Fibroblast of lung (primary cell): Measurements from ENCODE around the gene ZDHHC14. TPM values are rescaled to one million over a fixed set of nuclear protein-coding genes. Genes with fewer than 3 reads are reported as not detected.

ENCODE experiments used
- DNase-seq, 2 donors: peaks; one replicate each; pipeline versions ENCODE4 v3.0.0 to v3.0.0-alpha.2; 2010; ENCODE audit warnings: low read depth in 2 of 2
- H2AFZ ChIP-seq: 2 replicates; pipeline ENCODE4 v1.5.1; 2012; ENCODE audit warnings: low read length, control low read depth, inconsistent platforms
- H3K27ac ChIP-seq: 2 replicates; pipeline ENCODE4 v1.5.1; 2011; ENCODE audit warnings: low read length, control low read depth; ENCODE audit not compliant: insufficient read depth
- H3K27me3 ChIP-seq: 2 replicates; pipeline ENCODE4 v1.5.1; 2011; ENCODE audit warnings: mild to moderate bottlenecking, low read length; ENCODE audit not compliant: control insufficient read depth, insufficient read depth
- H3K36me3 ChIP-seq: 2 replicates; pipeline ENCODE4 v1.5.1; 2011; ENCODE audit warnings: low read length; ENCODE audit not compliant: control insufficient read depth, insufficient read depth
- H3K4me1 ChIP-seq: 2 replicates; pipeline ENCODE4 v1.5.1; 2011; ENCODE audit warnings: low read length; ENCODE audit not compliant: control insufficient read depth, insufficient read depth; ENCODE audit errors: extremely low read depth
- H3K4me2 ChIP-seq: 2 replicates; pipeline ENCODE4 v1.5.1; 2011; ENCODE audit warnings: low read length, control low read depth; ENCODE audit not compliant: insufficient read depth; ENCODE audit errors: extremely low read depth
- H3K4me3 ChIP-seq, 4 experiments: fragments of 200-600 bp in 1 of 4; sonication (generic) in 1 of 4; replicated peaks in 1 of 4; 2 replicates each; pipeline ENCODE4 v1.5.1; 2011 to 2016; ENCODE audit warnings: low read length in 4 of 4, low read depth in 3 of 4, mild to moderate bottlenecking in 3 of 4, control low read depth in 2 of 4, inconsistent platforms in 1 of 4, mixed read lengths in 1 of 4; ENCODE audit not compliant: insufficient read depth in 1 of 4; ENCODE audit errors: control extremely low read depth in 1 of 4
- H3K79me2 ChIP-seq: 2 replicates; pipeline ENCODE4 v1.5.1; 2012; ENCODE audit warnings: mild to moderate bottlenecking, low read length, inconsistent platforms; ENCODE audit not compliant: control insufficient read depth, insufficient read depth
- H3K9ac ChIP-seq: 2 replicates; pipeline ENCODE4 v1.5.1; 2011; ENCODE audit warnings: mild to moderate bottlenecking, low read length, control low read depth; ENCODE audit not compliant: insufficient read depth
- H3K9me3 ChIP-seq: 2 replicates; pipeline ENCODE4 v1.5.1; 2012; ENCODE audit warnings: low read depth, low read length; ENCODE audit not compliant: control insufficient read depth, insufficient read depth
- H4K20me1 ChIP-seq: 2 replicates; pipeline ENCODE4 v1.5.1; 2011; ENCODE audit warnings: low read length; ENCODE audit not compliant: control insufficient read depth, insufficient read depth; ENCODE audit errors: extremely low read depth
- CTCF ChIP-seq, 2 donors: IDR thresholded peaks in 1 of 2; conservative IDR thresholded peaks in 1 of 2; 1 replicate in 1 of 2; 2 replicates in 1 of 2; pipeline ENCODE4 v1.5.1; 2011 to 2012; ENCODE audit warnings: low read length in 2 of 2, control low read depth in 1 of 2, inconsistent platforms in 1 of 2, low read depth in 1 of 2, mild to moderate bottlenecking in 1 of 2
- EZH2 ChIP-seq: IDR thresholded peaks from 2 replicates; pipeline ENCODE4 v1.5.1; 2012; ENCODE audit warnings: low read length, control low read depth, mild to moderate bottlenecking; ENCODE audit errors: missing control alignments
- polyA plus RNA-seq, 2 donors: library from polyadenylated mRNA; depleted of rRNA in 1 of 2; stranded (reverse) in 1 of 2; unstranded in 1 of 2; fragments of >200 nt; gene quantifications; 2 replicates each; pipeline ENCODE4 v1.2.1, GENCODE V29; 2011 to 2012; ENCODE audit warnings: missing spikeins in 1 of 2
- total RNA-seq: library from RNA; depleted of rRNA; stranded (reverse); fragments of >200 nt; gene quantifications from 2 replicates; pipeline ENCODE4 v1.2.1, GENCODE V29; 2014

ZDHHC14 gene
- total and polyA plus RNA-seq, 2 donors (not counting 1 experiment from before 2014, with no cell fraction given), result 1.7 to 3.5 TPM

DNA sequence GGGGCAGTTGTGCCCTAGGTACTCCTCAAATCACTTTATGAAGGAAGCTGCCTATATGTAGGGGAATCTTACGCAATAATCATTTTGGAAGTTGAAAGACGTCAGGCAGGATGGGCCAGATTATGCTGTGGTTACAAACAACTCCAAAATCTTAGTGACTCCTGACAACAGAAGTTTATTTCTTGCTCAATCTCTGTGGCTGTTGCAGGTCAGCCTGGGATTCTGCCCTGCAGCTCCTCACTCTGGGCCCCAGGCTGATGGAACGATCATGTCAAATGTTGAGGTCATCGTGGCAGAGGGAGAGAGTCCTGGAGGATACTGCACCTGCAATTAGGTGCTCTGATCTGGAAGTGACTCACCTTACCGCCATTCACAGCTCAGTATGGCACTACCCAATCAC is 88.4 kb downstream of the ZDHHC14 start:
- Histone ChIP-seq H3K4me2 (no peak overlapping the region), H2AFZ (no peak overlapping the region), H3K9ac (no peak overlapping the region), H4K20me1 (no peaks in the 10 kb centered on the region), H3K36me3 (no peaks in the 10 kb centered on the region), H3K27me3 (no peaks in the 10 kb centered on the region), H3K79me2 (no peaks in the 10 kb centered on the region), H3K27ac (no peak overlapping the region), H3K9me3 (no peaks in the 10 kb centered on the region), H3K4me1 (no peaks in the 10 kb centered on the region), H3K4me3 (no peak overlapping the region)
- no peak for TF ChIP-seq CTCF (conservative IDR thresholded peaks at IDR 0.05 in 1 of 2, IDR thresholded peaks at IDR 0.05 in 1 of 2; ENCODE audit: low read depth in 1 of 2, low read length in 2 of 2)
- TF ChIP-seq EZH2, result no peak
- peak in 1 of 2 donors; percentile 26 for DNase-seq

- no peaks in the 10 kb centered on the region for H3K27me3 ChIP-seq
- no peak overlapping the region for H2AFZ ChIP-seq
- TF ChIP-seq EZH2 (no peak), CTCF (conservative IDR thresholded peaks at IDR 0.05 in 1 of 2, IDR thresholded peaks at IDR 0.05 in 1 of 2; ENCODE audit: low read depth in 1 of 2, low read length in 2 of 2) (no peak)
- H4K20me1 ChIP-seq, result no peaks in the 10 kb centered on the region
- H3K4me1 ChIP-seq, result no peaks in the 10 kb centered on the region
- no peak overlapping the region for H3K4me3 ChIP-seq
- no peak overlapping the region for H3K4me2 ChIP-seq
- no peak for DNase-seq
- H3K9ac ChIP-seq, result no peak overlapping the region
- no peaks in the 10 kb centered on the region for H3K79me2 ChIP-seq
- no peaks in the 10 kb centered on the region for H3K36me3 ChIP-seq
- H3K9me3 ChIP-seq, result no peaks in the 10 kb centered on the region
- H3K27ac ChIP-seq, result no peak overlapping the region
Observed at GRCh38 chr6:157471077-157471686, 90.2 kb downstream of the ZDHHC14 start.

DNA sequence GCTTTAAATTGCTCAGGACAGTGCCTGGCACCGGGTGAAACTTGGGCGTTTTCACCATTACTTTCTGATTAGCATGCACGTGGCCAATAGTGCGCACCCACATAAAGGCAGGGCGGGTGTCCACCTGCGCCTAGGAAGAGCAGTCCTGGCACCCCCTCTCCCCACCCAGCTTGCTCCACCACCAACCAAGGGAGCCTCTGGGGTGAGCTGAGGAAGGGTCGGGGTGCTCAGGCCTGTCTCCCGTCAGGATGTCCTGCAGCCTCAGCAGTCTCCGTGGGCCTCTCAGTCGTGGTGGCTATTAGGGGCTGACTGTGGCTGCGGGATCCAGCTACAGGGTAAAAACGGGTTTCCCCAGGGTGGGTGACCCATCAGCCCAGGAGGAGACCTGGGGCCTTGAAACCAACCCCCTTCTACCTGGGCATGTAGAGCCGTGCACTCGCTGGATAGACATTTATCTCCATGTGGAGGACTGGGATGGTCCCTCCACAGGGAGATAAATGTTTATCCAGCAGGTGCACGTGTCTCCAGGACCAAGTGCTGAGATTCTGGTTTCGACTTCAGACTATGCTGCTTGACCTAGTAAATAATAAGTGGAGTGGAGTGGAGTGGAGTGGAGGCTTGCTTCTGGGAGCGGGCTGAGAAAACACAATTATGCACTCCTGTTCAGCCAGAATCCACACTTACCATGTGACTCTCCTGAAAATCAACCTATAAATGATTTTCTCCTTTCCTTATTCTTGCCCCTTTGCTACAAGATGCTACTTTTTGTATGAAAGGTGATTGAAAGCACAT is 91.1 kb downstream of the ZDHHC14 start:
- Histone ChIP-seq H3K4me3 (no peak overlapping the region), H3K36me3 (no peaks in the 10 kb centered on the region), H3K9ac (no peak overlapping the region), H4K20me1 (no peaks in the 10 kb centered on the region), H3K27me3 (no peaks in the 10 kb centered on the region), H3K4me2 (no peak overlapping the region), H3K79me2 (no peaks in the 10 kb centered on the region), H2AFZ (no peak overlapping the region), H3K27ac (no peak overlapping the region), H3K9me3 (no peaks in the 10 kb centered on the region), H3K4me1 (no peaks in the 10 kb centered on the region)
- no peak for DNase-seq
- no peak for TF ChIP-seq EZH2
- TF ChIP-seq CTCF (conservative IDR thresholded peaks at IDR 0.05 in 1 of 2, IDR thresholded peaks at IDR 0.05 in 1 of 2; ENCODE audit: low read depth in 1 of 2, low read length in 2 of 2), result no peak
